GDM1 (cell line): Measurements from ENCODE around the gene ASB10.

Source experiments
- DNase-seq: peaks from one replicate; lab custom pipeline; 2025; lab: John Stamatoyannopoulos, UW

ASB10 gene

GRCh38 chr7:151210087-151210854 lies 23.2 kb upstream of the ASB10 start, which contains the start of gene H2BK1:
Gene H2BK1, minus strand, starts transcription at chr7:151210488. Its CDS starts 170 bp downstream, at chr7:151210318.
- DNase-seq: no peak

GRCh38 chr7:151209588-151209987 lies 22.5 kb upstream of the ASB10 start:
- no peak for DNase-seq

DNA sequence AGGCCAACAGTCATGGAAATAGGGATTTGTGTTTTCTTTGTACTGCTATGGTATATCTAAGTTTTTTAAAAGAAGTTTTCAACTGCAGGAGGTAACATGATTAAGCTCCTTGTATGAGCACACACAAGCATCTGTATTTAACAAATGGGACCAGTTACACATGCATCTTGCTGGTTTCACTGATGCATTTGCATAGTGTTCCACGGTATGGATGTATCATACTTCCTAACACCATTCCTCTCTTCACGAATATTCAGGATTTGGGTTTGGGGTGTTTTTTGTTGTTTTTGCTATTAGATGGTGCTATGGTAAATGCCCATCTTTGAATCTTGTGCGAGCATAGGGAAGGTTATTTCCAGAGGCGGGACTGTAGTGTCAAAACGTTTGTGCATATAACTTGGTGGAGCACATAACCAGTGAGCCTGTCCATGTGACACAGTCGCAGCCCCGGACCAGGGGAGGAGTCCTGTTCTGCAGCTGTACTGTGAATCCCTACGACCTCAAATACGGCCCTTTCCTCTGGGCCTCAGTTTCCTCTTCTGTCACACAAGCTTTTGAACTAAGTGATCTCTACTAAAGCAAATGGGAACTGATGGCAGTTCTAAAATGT lies 21.3 kb upstream of the ASB10 start:
- DNase-seq: no peak

DNA sequence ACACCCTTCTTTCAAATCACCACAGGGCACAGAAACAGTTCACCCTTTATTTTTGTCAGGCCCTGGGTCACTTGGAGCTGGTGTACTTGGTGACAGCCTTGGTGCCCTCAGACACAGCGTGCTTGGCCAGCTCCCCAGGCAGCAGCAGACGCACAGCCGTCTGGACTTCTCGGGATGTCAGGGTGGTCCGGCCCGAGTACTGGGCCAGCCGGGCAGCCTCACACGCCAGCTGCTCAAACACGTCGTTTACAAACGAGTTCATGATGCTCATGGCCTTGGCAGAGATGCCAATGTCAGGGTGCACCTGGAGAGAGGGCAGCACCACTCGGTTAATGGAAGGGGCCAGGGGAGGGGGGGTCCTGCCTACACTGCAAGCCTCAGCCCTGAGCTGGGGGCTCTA lies 20.8 kb upstream of the ASB10 start:
- DNase-seq: no peak

DNA sequence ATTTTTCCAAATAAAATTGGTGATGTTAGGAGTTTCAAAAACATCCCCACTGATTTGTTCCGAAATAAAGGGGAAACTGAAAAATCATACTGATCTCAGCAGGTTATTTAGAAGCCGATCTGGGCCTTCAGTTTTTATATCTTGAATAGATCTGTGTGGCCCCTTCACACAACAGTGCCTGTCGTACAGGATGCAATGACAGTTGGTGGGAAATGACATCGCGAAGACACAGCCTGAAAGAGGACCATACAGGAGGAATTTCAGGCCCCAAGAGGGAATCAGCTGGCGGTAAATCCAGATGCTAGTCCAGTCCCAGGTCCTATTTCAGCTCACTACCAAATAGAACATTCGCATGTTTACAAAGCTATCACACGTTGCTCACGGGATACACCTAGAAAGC lies 20.3 kb upstream of the ASB10 start:
- DNase-seq: peak; percentile 30

GRCh38 chr7:151206914-151207313 lies 19.9 kb upstream of the ASB10 start:
- peak; percentile 74 for DNase-seq

- DNase-seq: no peak
These were observed 18.7 kb upstream of the ASB10 start for GRCh38 chr7:151205730-151206129.

- DNase-seq: no peak
These were observed 17.5 kb upstream of the ASB10 start for GRCh38 chr7:151204383-151205032.

DNA sequence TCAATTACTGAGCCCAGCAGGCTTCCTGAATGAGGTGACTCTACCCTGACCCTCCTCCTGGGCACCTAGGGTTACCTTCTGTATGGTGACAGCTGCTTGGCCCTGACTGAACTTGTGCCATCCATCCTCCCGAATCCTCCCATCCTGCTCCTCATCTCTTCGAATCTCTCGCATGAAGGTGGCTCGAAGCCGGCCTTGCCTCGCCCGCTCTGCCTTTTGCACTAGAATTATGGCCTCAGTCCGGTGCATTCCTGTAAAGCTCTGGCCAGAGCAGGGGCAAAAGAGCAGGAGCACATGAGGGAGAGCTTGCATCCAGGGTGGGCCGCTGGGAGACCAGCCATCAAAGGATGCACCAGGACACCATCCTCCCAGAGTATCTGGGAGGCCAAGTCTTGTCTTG lies 15.8 kb upstream of the ASB10 start:
- no peak for DNase-seq

DNA sequence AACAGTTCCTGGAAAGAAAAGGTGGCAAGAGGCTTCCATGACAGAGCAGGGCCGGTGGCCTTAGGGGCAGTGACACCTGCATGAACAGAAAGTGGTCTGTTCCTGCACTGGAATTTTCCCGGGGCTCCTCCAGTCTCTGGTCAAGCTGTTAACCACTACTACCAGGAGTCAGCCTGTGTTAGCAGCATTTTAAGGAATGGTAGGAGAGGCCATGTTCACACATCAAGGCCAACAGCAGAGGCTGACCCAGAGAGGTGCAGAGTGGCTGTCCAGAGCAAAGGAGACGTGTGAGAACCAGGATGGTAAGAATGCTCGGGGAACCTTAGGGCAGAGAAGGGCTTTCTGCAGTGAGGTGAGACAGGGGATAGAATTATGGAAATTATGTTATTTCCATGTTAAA lies 14.7 kb upstream of the ASB10 start:
- DNase-seq: no peak

DNA sequence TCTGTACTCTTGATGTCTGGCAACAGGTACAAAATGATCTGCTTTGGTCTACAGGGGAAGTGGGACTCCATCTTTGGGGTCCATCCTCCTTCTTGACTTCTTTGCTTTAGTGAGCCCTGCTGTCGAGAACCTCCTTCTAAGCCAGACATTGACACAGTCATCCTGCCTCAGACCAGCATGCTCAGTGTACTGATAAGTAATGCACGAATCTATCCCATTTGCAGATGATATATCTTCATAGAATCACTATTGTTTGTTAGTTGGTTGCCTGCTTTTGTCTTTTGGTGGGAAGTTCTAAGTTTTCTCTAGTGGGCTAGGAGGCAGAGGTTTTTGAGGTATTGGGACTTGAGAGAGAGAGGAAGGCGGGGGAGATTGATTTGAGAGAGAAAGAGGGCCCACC lies 14.3 kb upstream of the ASB10 start:
- DNase-seq: no peak

- DNase-seq: no peak
These were observed 12.1 kb upstream of the ASB10 start for GRCh38 chr7:151198945-151199848.

DNA sequence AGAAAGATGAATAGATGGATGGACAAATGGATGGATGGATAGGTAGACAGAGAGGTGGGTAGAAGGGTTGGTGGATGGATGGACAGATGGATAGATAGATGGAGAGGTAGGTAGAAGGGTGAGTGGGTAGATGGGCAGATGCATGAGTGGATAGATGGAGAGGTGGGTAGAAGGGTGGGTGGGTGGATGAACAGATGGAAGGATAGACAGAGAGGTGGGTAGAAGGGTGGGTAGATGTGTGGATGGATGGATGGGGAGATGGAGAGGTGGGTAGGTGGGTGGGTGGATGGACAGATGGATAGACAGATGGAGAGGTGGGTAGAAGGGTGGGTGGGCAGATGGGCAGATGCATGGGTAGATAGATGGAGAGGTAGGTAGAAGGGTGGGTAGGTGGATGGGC lies 10.9 kb upstream of the ASB10 start:
- DNase-seq: no peak

DNA sequence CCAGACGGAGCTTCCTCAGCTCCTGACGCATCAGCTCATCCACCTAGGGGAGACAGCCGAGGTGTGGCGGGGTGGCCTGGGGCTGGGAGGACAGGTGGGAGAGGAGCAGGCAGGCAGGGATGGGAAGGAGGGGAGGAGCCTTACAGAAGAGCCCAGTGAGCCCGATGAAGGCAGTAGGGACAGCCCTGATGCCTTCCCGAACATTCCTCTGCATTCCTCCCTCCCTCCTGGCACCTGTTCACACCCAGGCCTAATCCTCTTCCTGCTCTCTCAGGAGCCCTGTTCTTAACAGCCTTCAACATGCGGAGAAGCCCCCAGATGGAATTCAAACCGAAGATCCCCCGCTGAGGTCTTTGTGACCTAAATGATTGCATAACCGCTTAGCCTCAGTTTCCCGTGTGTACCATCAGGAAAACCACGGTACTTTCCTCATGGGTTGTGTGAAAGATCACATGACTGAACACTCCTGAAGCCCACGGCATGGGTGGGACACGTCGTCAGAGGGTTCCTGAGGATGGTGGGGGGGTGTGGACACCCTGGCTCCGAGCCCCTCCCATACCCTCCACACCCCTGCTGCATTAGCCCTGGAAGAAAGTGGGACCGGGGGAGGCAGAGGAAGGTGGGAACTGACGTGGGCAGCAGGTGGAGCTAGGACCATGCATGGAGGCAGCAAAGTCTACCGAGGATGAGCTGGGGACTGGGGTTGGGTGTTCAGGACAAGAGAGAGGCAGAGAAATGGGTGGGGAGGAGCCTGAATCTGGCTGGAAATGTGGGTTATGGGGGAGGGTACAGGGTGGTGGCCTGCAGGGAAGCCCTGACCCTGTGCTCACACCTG lies 8.8 kb upstream of the ASB10 start:
- DNase-seq: no peak

DNA sequence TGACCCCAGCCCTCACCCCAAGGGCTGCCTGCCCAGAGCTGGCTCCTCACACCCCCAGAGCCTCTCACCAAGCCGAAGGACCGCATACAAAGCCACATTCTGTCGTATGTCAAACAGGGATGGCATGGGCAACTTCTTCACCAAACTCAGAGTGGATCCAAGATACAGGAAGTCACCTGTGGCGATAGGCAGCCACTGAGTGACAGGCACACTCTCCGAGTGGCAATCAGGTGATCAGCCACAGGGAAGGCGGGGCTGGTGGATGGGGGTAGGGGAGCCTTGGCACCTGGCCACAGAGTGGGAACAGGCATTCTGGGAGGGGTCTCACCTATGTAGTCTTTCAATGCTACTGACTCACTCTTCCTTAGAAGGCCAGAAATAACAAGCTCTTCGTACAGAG lies 7.1 kb upstream of the ASB10 start:
- DNase-seq: no peak

GRCh38 chr7:151193203-151193978 lies 6.3 kb upstream of the ASB10 start:
- DNase-seq: no peak

DNA sequence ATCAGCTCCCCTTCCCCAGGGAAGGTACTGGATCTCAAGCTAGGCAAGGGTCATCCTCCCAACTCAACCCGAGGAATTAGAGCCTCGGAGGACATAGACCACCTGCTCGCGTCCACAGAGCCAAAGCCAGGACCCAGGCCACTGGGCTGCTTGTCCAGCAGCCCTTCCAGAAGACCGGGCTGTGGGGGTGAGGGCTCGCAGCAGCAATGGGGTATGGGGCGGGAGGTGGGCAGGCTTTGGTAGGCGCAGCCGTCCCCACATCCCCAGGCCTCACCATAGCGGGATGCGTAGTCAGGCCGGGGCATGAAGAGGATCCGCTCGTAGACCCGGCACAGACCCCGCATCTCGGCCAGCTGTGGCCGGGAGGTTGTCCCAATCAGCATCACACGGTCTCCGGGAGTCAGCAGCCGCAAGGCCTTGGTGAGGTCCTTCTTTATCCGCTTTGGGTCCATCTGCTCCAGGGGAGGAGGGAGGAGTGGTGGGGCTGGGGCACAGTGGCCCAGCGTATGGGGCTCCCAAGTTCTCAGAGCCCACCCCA lies 5.0 kb upstream of the ASB10 start:
- no peak for DNase-seq

DNA sequence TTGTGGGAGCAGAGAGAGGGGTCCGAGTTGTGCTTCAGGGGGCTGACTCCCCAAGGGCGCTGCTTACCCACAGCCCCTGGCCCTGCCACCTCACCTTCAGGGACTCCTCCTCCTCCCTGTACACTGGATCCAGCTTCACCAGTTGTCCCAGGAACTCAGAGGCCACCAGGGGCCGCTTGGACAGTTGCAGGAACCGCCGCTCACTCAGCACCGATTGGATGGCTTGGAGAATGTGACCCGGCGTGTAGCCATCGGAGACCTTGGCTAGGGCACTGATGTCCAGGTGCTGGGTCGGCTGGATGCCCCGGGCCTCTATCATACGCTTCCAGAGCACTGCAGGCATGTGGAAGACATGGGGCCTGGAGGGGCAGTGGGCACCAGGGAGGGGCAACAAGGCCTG lies 4.5 kb upstream of the ASB10 start:
- DNase-seq: no peak

DNA sequence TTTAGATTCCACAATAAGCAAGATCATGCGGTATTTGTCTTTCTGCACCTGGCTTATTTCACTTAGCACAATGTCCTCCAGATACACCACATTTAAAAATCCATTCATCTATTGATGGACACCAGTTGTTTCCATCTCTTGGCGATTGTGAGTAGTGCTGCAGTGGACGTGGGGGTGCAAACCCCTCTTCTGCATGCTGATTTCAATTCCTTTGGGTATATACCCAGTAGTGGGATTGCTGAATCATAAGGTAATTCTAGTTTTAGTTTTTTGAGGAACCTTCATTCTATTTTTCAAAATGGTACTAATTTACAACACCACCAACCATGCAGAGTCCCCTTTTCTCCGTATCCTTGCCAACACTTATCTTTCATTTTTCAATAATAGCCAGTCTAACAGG lies 2.0 kb upstream of the ASB10 start:
- DNase-seq: no peak

GRCh38 chr7:151188252-151188542 lies 1.1 kb upstream of the ASB10 start:
- DNase-seq: no peak
